H1 (cell line): ENCODE data around the gene DEFB128. TPM values are rescaled to one million over a fixed set of nuclear protein-coding genes. Genes with fewer than 3 reads are reported as not detected.

Experiments used
- CTCF ChIA-PET: fragments of 300-600 bp; sonication (Branson Sonifier 250); formaldehyde crosslinking; loops from one replicate; lab custom pipeline; 2021; ENCODE audit not compliant: partially characterized antibody; lab: Charles Lee
- POLR2A ChIA-PET: fragments of 300-600 bp; sonication (Branson Sonifier 250); formaldehyde crosslinking; loops from one replicate; lab custom pipeline; 2021; ENCODE audit warnings: inconsistent platforms; ENCODE audit not compliant: partially characterized antibody; lab: Charles Lee
- DNase-seq, 2 experiments: peaks; one replicate each; pipeline versions ENCODE4 v3.0.0 to v3.0.0-alpha.2; 2010 to 2022; ENCODE audit warnings: low spot score in 2 of 2, low read depth in 1 of 2, mixed read lengths in 1 of 2
- FAIRE-seq: peaks from 2 replicates; lab custom pipeline; 2011; peaks lifted over from hg19 to GRCh38; lab: Jason Lieb, UNC
- H2AFZ ChIP-seq: 2 replicates; pipeline ENCODE4 v1.8.1; 2012; ENCODE audit warnings: low read length, inconsistent platforms
- H2AK5ac ChIP-seq: 2 replicates; pipeline ENCODE4 v1.6.1; 2013; ENCODE audit warnings: low read depth, low read length
- H2BK120ac ChIP-seq: replicated peaks from 2 replicates; pipeline ENCODE3; 2013; ENCODE audit warnings: low read depth, low read length, inconsistent platforms
- H2BK12ac ChIP-seq: 2 replicates; pipeline ENCODE4 v1.6.1; 2013; ENCODE audit warnings: low read depth, low read length
- H2BK15ac ChIP-seq: 2 replicates; pipeline ENCODE4 v1.6.1; 2013; ENCODE audit warnings: low read length
- H2BK20ac ChIP-seq: 2 replicates; pipeline ENCODE4 v1.6.1; 2013; ENCODE audit warnings: low read length
- H2BK5ac ChIP-seq: 2 replicates; pipeline ENCODE4 v1.6.1; 2013; ENCODE audit warnings: low read depth, low read length
- H3K14ac ChIP-seq: 2 replicates; pipeline ENCODE4 v1.6.1; 2013; ENCODE audit warnings: inconsistent platforms; ENCODE audit not compliant: insufficient read length
- H3K18ac ChIP-seq: 2 replicates; pipeline ENCODE4 v1.6.1; 2013; ENCODE audit warnings: low read length; ENCODE audit errors: extremely low read depth
- H3K23ac ChIP-seq: 2 replicates; pipeline ENCODE4 v1.6.1; 2013; ENCODE audit warnings: inconsistent platforms; ENCODE audit not compliant: insufficient read length
- H3K23me2 ChIP-seq: 2 replicates; pipeline ENCODE4 v1.6.1; 2013; ENCODE audit warnings: low read depth, low read length
- H3K27ac ChIP-seq: 2 replicates; pipeline ENCODE4 v1.6.1; 2011; ENCODE audit warnings: low read depth, low read length, inconsistent platforms
- H3K27me3 ChIP-seq, 4 experiments: replicated peaks in 1 of 4; 1 replicate in 1 of 4; 2 replicates in 3 of 4; pipeline versions ENCODE4 v1.6.1 to v1.8.1; 2011 to 2013; ENCODE audit warnings: low read length in 3 of 4, mild to moderate bottlenecking in 3 of 4, inconsistent platforms in 2 of 4, mixed read lengths in 2 of 4, moderate library complexity in 1 of 4; ENCODE audit not compliant: control insufficient read depth in 3 of 4, insufficient read depth in 3 of 4; ENCODE audit errors: extremely low read depth in 1 of 4
- H3K36me3 ChIP-seq, 4 experiments: 2 replicates each; pipeline versions ENCODE4 v1.6.1 to v1.8.1; 2011 to 2013; ENCODE audit warnings: mild to moderate bottlenecking in 4 of 4, low read length in 3 of 4, moderate library complexity in 2 of 4, control low read depth in 1 of 4, inconsistent platforms in 1 of 4; ENCODE audit not compliant: insufficient read depth in 4 of 4, control insufficient read depth in 2 of 4
- H3K4ac ChIP-seq: replicated peaks from 2 replicates; pipeline ENCODE3; 2013; ENCODE audit warnings: low read length, low read depth, mixed read lengths, inconsistent platforms; ENCODE audit not compliant: insufficient read length
- H3K4me1 ChIP-seq, 4 experiments: replicated peaks in 1 of 4; 1 replicate in 1 of 4; 2 replicates in 3 of 4; pipeline versions ENCODE4 v1.6.1 to v1.8.1; 2011 to 2013; ENCODE audit warnings: low read length in 3 of 4, inconsistent platforms in 2 of 4, mixed read lengths in 1 of 4; ENCODE audit not compliant: insufficient read depth in 4 of 4, control insufficient read depth in 3 of 4
- H3K4me2 ChIP-seq, 2 experiments: 2 replicates each; pipeline versions ENCODE4 v1.6.1 to v1.8.1; 2011 to 2013; ENCODE audit warnings: low read depth in 2 of 2, low read length in 2 of 2, control low read depth in 1 of 2, inconsistent platforms in 1 of 2, mild to moderate bottlenecking in 1 of 2; ENCODE audit not compliant: insufficient read depth in 1 of 2
- H3K4me3 ChIP-seq, 4 experiments: fragments of 200-600, 300-600 bp in 1 of 4; sonication (generic), shearing (Covaris generic), sonication (Bioruptor Twin) in 1 of 4; 2 replicates each; pipeline versions ENCODE4 v1.5.1 to v1.8.1; 2011 to 2016; ENCODE audit warnings: low read length in 4 of 4, low read depth in 3 of 4, control low read depth in 2 of 4, inconsistent platforms in 2 of 4, mild to moderate bottlenecking in 2 of 4, mixed read lengths in 1 of 4, moderate library complexity in 1 of 4; ENCODE audit not compliant: insufficient read depth in 2 of 4; ENCODE audit errors: extremely low read depth in 1 of 4
- H3K56ac ChIP-seq: replicated peaks from 2 replicates; pipeline ENCODE3; 2013; ENCODE audit warnings: low read depth, mild to moderate bottlenecking, mixed read lengths, low read length, inconsistent platforms; ENCODE audit not compliant: insufficient read length
- H3K79me1 ChIP-seq: 2 replicates; pipeline ENCODE4 v1.6.1; 2013; ENCODE audit warnings: low read depth, low read length, control low read depth
- H3K79me2 ChIP-seq, 2 experiments: 2 replicates each; pipeline versions ENCODE4 v1.6.1 to v1.8.1; 2012 to 2013; ENCODE audit warnings: low read length in 2 of 2, mild to moderate bottlenecking in 2 of 2, inconsistent platforms in 1 of 2; ENCODE audit not compliant: insufficient read depth in 2 of 2, control insufficient read depth in 1 of 2
- H3K9ac ChIP-seq, 4 experiments: replicated peaks in 1 of 4; 1 replicate in 1 of 4; 2 replicates in 3 of 4; pipeline versions ENCODE4 v1.6.1 to v1.8.1; 2011 to 2013; ENCODE audit warnings: low read depth in 3 of 4, low read length in 3 of 4, control low read depth in 2 of 4, mild to moderate bottlenecking in 2 of 4, moderate library complexity in 2 of 4, inconsistent platforms in 1 of 4; ENCODE audit errors: extremely low read depth in 1 of 4
- H3K9me3 ChIP-seq, 2 experiments: 2 replicates each; pipeline versions ENCODE4 v1.6.1 to v1.8.1; 2012 to 2013; ENCODE audit warnings: mild to moderate bottlenecking in 2 of 2, moderate library complexity in 2 of 2, control low read depth in 1 of 2, inconsistent platforms in 1 of 2, low read depth in 1 of 2, low read length in 1 of 2, mixed read lengths in 1 of 2; ENCODE audit not compliant: insufficient read depth in 2 of 2
- H4K20me1 ChIP-seq, 2 experiments: replicated peaks in 1 of 2; 2 replicates each; pipeline versions ENCODE3 to v1.8.1; 2011 to 2013; ENCODE audit warnings: inconsistent platforms in 2 of 2, low read length in 2 of 2, mild to moderate bottlenecking in 1 of 2; ENCODE audit not compliant: insufficient read depth in 2 of 2, control insufficient read depth in 1 of 2
- H4K5ac ChIP-seq: 2 replicates; pipeline ENCODE4 v1.6.1; 2013; ENCODE audit warnings: low read length, low read depth, mixed read lengths, inconsistent platforms; ENCODE audit not compliant: insufficient read length
- H4K8ac ChIP-seq: 2 replicates; pipeline ENCODE4 v1.8.0; 2013; ENCODE audit warnings: mild to moderate bottlenecking, moderate library complexity, low read length, inconsistent platforms; ENCODE audit not compliant: insufficient read depth; ENCODE audit errors: extremely low read depth
- H4K91ac ChIP-seq: replicated peaks from 2 replicates; pipeline ENCODE3; 2013; ENCODE audit warnings: low read length, mixed read lengths, inconsistent platforms; ENCODE audit not compliant: insufficient read length
- BRCA1 ChIP-seq: IDR thresholded peaks from 2 replicates; pipeline ENCODE4 v1.6.1; 2012; ENCODE audit warnings: low read depth, low read length, improper control_type of control experiment
- CHD1 ChIP-seq: IDR thresholded peaks from 2 replicates; pipeline ENCODE4 v1.6.1; 2012; ENCODE audit warnings: low read depth, low read length, improper control_type of control experiment
- KDM5A ChIP-seq: fragments of 200-600 bp; IDR thresholded peaks from 2 replicates; pipeline ENCODE4 v1.7.1; 2012; ENCODE audit warnings: mild to moderate bottlenecking, low read length, inconsistent platforms, mixed read lengths
- RAD21 ChIP-seq, 2 experiments: IDR thresholded peaks in 1 of 2; conservative IDR thresholded peaks in 1 of 2; 2 replicates each; pipeline ENCODE4 v1.6.1; 2011; ENCODE audit warnings: low read depth in 2 of 2, low read length in 2 of 2, improper control_type of control experiment in 1 of 2, inconsistent platforms in 1 of 2, mild to moderate bottlenecking in 1 of 2, moderate library complexity in 1 of 2
- SAP30 ChIP-seq: fragments of 300-600 bp; sonication (generic); IDR thresholded peaks from 2 replicates; pipeline ENCODE4 v1.7.1; 2012; ENCODE audit warnings: low read length, moderate library complexity, mild to moderate bottlenecking, inconsistent platforms; ENCODE audit not compliant: insufficient read depth, insufficient replicate concordance
- SUZ12 ChIP-seq: fragments of 200-600 bp; sonication (generic); IDR thresholded peaks from 2 replicates; pipeline ENCODE4 v1.6.1; 2012; ENCODE audit warnings: mild to moderate bottlenecking, inconsistent platforms, low read length, moderate library complexity, mixed read lengths
- TEAD4 ChIP-seq: IDR thresholded peaks from 2 replicates; pipeline ENCODE4 v1.6.1; 2012; ENCODE audit warnings: low read depth, low read length, inconsistent platforms, mixed read lengths
- WGBS, 2 experiments: shearing (Covaris generic) in 1 of 2; methylation state at CpG; one replicate each; pipeline versions ENCODE4 v1.1.6 to v1.1.7; 2013 to 2015; ENCODE audit warnings: low lambda C conversion rate in 2 of 2, mixed read lengths in 2 of 2, inconsistent platforms in 1 of 2, low coverage in 1 of 2, missing lambda C conversion rate in 1 of 2; ENCODE audit not compliant: insufficient replicate concordance in 2 of 2, insufficient coverage in 1 of 2, insufficient read length in 1 of 2; ENCODE audit errors: extremely low coverage in 1 of 2, missing lambda C conversion rate in 1 of 2; 5-methylcytosine and 5-hydroxymethylcytosine counted together
- polyA plus RNA-seq, 7 experiments: library from polyadenylated mRNA; depleted of rRNA in 3 of 7; stranded (reverse) in 5 of 7; unstranded in 2 of 7; fragments of >200 nt in 5 of 7; fragments of 200-250 nt in 2 of 7; gene quantifications; 1 replicate in 5 of 7; 2 replicates in 1 of 7; 4 replicates in 1 of 7; pipeline versions ENCODE4 v1.2.1 to v1.2.3, GENCODE V29; 2011 to 2013; ENCODE audit warnings: missing spikeins in 2 of 7, mixed read lengths in 2 of 7
- total RNA-seq: library from RNA; stranded (reverse); fragmentation: NEBNext Ultra II Directional; extraction: Animal tissue kit (Norgen Biotek cat#: 25700); gene quantifications from 2 replicates; pipeline ENCODE4 v1.2.1, GENCODE V29; 2021
- TF ChIP-seq, protein P1 (sequence below): IDR thresholded peaks from 2 replicates; pipeline ENCODE4 v1.6.1; 2012; ENCODE audit warnings: inconsistent platforms

The DEFB128 gene
- total and polyA plus RNA-seq, 2 of the 8 experiments (the other 6 are each of a cell fraction or from before 2014, with no cell fraction given): not detected

DNA sequence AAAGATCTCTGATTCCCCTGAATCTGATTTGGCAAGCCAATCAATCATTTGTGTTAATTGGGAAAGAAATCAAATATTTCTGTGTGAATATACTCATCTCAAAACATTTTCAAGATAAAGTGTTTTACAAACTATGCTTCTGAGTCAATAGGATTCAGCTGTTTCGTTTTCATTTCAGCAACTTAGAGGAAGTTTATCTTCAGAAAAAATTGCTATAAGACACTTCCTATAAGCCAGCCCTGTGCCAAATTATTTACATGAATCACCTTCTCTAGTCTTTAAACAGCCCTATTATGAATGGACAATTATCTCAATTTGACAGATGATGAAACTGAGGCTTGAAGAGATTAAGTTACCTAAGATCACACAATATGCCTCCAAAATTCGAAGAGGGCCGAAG, 48.4 kb upstream of the DEFB128 start:
- Histone ChIP-seq H3K4me1 (no peaks in the 10 kb centered on the region), H3K9ac (no peak overlapping the region), H3K4ac (no peak overlapping the region), H2BK120ac (no peak overlapping the region), H3K23me2 (no peaks in the 10 kb centered on the region), H3K56ac (no peak overlapping the region), H3K27ac (no peak overlapping the region), H3K9me3 (no peaks in the 10 kb centered on the region; a peak in 2 of 4 replicates), H2BK5ac (no peak overlapping the region), H3K23ac (no peak overlapping the region), H3K79me2 (no peaks in the 10 kb centered on the region), H2BK20ac (no peak overlapping the region), H3K36me3 (no peaks in the 10 kb centered on the region), H4K91ac (no peak overlapping the region), H3K4me3 (no peak overlapping the region), H4K5ac (no peak overlapping the region), H2AK5ac (no peak overlapping the region), H2BK15ac (no peak overlapping the region), H3K18ac (no peak overlapping the region), H3K79me1 (no peaks in the 10 kb centered on the region), H3K4me2 (no peak overlapping the region), H2AFZ (no peak overlapping the region)
- DNase-seq (no peak), FAIRE-seq (no peak)
- ChIA-PET CTCF (interaction anchor here (1.3 kb wide), 1 partner anchor 28 kb away, joined by 3 read pairs; no protein-coding TSS in a partner anchor), POLR2A (no interaction called here)
- no peak for TF ChIP-seq RAD21 (IDR thresholded peaks at IDR 0.05 in 1 of 2, conservative IDR thresholded peaks at IDR 0.05 in 1 of 2; ENCODE audit: low read depth in 2 of 2, low read length in 2 of 2)
- no peak for TF ChIP-seq SAP30
- TF ChIP-seq CHD1: no peak
- TF ChIP-seq SUZ12: no peak
- TF ChIP-seq KDM5A: no peak
- TF ChIP-seq TEAD4: no peak
- TF ChIP-seq, protein P1, sequence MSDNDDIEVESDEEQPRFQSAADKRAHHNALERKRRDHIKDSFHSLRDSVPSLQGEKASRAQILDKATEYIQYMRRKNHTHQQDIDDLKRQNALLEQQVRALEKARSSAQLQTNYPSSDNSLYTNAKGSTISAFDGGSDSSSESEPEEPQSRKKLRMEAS: no peak
- no peak for TF ChIP-seq BRCA1
- TF ChIP-seq, all 59 proteins: peak for 0
- no peak overlapping the region for H3K14ac ChIP-seq
- WGBS, 2 experiments: 74% methylated on average over 3 of the region's 3 CpGs; no CpG with 5 or more reads in 1 of the 2 experiments
- H3K27me3 ChIP-seq: no peaks in the 10 kb centered on the region; a peak in 1 of 7 replicates
- H4K8ac ChIP-seq: no peak overlapping the region
- H4K20me1 ChIP-seq: no peaks in the 10 kb centered on the region
- no peak overlapping the region for H2BK12ac ChIP-seq
